Frontal cortex (tissue), 4 donors: Measurements from ENCODE around the gene CPED1. TPM values are rescaled to one million over a fixed set of nuclear protein-coding genes. Genes with fewer than 3 reads are reported as not detected.

Experiments
- DNase-seq, 2 donors: peaks; one replicate each; pipeline ENCODE4 v3.0.0; 2012; ENCODE audit warnings: low spot score in 2 of 2
- FAIRE-seq: peaks from 2 replicates; lab custom pipeline; 2012; peaks lifted over from hg19 to GRCh38; lab: Jason Lieb, UNC
- total RNA-seq: library from RNA; depleted of rRNA; stranded (reverse); fragments of >200 nt; gene quantifications from one replicate; pipeline ENCODE4 v1.2.3, GENCODE V29; 2014
- donor health status: control.
- donor health status: control.
- donor health status: control.

Gene CPED1
- total RNA-seq, 1 donor from 2014 or later = 3.3 TPM

DNA sequence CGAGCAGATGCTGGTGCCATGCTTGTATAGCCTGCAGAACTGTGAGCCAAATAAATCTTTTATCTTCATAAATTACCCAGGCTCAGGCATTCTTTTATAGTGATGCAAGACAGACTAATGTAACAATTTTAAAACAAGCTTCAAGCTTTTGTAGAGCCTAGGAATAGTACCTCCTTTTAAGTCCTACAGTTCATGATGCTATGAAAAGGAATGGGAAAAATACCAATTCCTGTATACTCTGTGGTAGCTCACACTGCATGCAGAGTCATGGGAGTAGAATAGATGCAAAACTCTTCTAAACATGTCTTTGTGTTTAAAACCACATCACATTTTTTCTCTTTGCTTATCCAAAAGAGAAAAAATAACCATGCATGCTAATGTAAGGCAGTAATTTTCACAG lies 273.7 kb downstream of the CPED1 start:
- DNase-seq = no peak
- no peak for FAIRE-seq

DNA sequence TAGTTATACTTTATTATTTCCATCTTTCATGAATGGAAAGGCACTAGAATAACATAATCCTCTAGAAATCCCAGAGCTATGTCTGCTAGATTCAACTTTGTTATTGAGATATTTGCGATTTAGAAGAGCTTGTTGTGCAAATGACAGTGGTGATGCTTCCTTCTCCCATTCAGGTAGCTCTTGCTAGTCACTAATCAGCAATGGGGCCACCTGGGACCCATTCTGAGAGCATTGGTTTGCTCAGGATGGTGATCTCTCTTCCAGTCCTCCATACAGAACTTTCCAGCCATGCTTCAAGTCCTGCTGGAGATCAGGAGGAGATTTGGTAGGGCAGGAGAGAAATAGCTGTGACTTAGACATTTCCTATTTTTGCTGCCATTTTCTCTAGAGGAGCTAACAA lies 274.5 kb downstream of the CPED1 start:
- DNase-seq (no peak), FAIRE-seq (no peak)

DNA sequence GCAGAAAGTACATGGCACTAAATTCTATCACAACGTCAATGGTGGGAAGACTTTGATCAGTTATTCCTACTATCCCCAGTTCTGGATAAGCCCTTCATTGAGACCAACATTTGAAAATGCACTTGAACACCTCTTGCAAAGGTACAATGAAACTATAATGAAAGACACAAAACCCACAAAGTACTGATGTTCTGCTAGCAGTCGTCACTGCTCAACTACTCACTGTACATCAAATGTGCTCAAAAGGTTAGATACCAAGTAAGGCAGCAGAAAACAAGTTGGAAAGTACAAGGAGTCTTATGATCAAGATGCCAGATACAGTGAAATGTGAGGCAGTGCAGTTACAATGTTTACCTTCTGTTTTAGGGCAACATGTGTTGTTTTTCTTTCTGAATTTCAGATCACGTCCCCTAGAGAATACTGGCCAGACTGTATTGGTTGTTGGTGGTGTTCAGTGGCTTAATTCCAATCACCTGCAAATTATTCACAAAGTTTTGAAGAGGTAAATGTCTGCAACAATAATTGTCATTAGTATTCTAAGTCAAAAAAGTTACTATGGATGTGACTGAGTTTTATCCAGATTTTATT lies 277.9 kb downstream of the CPED1 start:
- DNase-seq (no peak), FAIRE-seq (no peak)

DNA sequence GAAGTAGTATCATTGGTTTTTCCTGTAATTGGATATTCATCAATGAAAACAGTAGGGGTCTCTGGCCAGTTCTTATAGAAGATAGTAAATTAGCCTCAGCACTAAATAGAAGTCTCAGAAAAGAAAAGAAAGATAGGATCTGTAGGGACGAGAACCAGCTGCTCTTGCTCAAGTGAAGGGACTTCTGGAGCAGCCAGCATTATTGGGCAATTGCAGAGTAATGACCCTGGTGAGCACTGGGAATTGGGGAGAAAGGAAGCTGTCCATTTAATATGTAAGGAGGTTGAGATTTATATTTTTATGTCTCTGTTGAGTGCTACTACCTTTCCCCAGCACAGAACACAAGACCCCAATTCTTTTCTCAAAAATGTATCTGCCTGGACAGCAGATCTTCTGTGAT lies 279.1 kb downstream of the CPED1 start:
- FAIRE-seq (no peak), DNase-seq (no peak)

DNA sequence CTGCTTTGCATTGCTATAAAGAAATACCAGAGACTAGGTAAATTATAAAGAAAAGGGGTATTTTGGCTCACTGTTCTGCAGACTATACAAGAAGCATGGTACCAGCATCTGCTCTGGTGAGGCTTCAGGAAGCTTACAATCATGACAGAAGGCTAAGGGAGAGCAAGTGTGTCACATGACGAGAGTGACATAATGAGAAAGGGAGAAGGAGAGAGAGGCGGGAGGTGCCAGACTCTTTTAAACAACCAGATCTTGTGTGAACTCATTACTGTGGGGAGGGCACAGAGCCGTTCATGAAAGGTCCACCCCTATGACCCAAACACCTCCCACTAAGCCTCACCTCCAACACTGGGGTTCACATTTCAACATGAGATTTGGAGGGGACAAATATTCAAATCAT lies 281.3 kb downstream of the CPED1 start:
- DNase-seq = no peak
- no peak for FAIRE-seq

DNA sequence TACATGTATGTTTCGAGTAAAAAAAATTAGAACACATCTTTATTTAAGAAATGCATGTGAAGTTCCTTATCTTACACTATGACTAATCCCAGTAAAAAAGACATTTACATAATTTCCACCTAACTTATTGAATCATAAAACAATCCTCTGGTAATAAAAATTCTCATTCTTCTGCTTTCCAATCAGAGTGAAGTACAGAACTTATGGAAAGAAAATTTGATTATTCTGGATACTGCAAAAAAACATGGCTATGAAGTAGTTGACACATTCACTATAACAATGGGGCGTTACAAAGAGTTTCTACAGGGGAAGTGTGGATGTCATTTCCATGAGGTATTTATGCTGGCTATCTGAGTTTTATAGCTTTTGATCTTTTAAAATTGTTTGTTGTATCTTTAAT lies 282.6 kb downstream of the CPED1 start:
- FAIRE-seq (no peak), DNase-seq (no peak)

DNA sequence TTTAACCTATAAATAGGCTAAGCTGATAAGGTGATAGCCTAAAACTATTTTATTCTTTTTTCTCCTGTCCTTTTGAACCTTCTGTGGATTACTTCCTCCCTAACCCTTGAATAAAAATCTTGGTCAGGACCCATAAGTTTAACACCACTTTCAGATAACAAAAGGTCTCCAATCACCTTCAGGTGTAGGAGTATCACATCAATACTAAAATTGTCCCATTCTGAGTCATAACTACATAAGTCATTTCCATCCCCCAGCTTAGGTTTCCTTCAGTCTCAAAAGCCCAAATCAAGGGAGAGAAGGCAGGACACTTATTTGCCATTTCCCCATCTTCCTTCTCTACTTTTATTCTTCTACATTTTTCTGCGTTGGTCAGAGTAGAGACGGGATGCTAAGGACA lies 283.4 kb downstream of the CPED1 start:
- no peak for DNase-seq
- FAIRE-seq = no peak

DNA sequence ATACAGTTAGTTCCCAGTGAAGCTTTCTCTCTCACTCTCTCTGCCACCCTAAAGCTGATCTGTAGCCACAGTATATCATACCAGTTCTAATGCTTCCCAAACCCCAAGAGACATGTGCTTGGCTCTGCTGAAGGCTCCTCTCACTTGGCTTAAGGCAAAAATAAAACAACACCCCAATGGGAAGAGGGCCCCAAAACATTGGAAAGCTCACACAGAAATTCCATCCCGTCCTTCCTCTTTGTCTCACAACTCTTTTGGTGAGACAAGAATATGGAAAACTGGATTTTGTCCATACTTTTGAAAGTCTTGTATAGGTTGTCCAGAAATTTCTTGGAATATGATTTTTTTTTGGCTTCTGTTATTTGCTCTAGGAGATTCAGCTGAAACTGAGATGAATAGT lies 284.2 kb downstream of the CPED1 start:
- FAIRE-seq = no peak
- no peak for DNase-seq

DNA sequence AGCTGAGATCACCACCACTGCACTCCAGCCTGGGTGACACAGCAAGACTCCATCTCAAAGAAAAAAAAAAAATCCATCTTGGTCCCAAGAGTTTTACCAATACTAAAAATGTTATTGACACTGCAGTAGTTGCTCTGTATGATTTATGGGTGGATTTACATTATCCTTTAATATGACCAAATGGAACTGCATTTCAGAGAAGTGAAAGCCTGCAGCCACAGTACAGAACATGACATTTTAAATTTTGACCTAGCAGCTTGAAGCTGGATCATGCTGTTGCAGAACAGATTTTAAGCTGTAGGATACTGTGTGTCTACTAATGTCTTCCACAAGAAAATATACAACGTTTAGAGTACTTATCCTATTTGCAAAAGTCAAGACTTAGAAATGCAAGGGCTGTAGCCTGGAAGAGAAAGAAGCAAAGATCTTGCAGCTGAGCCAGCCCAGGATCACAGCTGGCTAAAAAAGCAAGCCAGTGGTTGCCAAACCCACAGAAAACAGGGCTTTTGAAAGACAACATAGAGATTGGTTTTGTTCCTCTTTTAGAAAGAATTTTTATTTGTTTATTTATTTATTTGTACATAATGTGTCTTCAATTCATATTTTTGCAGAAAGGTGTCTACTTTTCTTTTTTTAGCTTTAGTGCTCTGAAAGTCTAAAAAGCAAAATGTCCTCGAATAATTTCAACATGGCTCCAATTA lies 285.1 kb downstream of the CPED1 start:
- DNase-seq (no peak), FAIRE-seq (no peak)

DNA sequence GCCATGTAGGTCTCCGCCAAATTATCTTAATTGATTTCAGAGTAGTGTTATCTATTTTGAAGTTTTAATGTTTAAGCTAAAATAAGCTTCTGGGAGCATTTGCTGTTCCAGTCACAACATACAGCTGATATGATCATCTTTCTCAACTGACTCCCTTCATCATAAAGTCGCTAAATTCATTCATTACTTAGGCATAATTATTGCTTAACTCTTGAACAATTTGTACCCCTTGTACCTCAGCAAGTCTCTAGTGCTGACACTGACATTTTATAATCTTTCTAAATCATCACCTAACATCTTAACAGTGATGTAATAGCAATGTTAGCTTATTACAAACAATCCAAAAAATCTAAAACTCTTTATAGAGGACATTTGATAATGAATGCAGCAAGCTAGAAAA lies 286.0 kb downstream of the CPED1 start:
- FAIRE-seq (no peak), DNase-seq (no peak)

DNA sequence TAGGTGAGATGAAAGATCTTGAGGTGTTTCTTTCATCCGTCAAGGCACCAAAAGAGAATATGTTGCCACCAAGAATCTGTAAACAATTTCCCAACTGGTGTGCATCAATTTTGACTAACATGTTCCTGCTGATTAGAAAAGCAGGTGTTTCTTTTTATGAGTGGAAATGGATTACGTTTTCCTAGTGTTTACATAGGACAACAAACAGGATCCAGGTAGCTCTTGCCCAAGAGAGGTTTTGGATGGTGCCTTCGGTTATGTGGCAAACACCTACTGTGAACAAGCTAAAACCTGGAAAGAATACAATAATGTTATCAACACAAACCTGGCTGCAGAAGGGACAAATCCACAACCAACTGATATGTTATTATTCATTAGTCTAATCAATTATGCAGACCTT lies 286.7 kb downstream of the CPED1 start:
- FAIRE-seq (no peak), DNase-seq (no peak)

DNA sequence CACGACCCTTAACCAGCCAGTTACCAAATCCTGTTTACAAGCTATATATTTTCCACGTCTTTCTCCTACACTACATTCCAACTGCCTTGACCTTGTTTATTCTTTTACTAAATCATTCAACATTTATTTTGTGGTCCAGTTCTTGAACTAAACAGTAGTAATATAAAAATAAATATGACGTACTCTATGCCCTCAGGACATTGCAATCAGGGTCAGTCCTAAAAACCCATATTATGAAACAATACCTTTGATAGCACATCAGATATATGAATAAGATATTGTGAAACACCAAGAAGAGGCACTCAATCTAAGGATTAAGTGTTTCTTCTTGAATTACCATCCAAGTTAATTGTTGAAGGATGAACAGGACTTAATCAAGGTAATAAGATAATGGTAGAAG lies 287.8 kb downstream of the CPED1 start:
- DNase-seq = no peak
- FAIRE-seq = no peak

DNA sequence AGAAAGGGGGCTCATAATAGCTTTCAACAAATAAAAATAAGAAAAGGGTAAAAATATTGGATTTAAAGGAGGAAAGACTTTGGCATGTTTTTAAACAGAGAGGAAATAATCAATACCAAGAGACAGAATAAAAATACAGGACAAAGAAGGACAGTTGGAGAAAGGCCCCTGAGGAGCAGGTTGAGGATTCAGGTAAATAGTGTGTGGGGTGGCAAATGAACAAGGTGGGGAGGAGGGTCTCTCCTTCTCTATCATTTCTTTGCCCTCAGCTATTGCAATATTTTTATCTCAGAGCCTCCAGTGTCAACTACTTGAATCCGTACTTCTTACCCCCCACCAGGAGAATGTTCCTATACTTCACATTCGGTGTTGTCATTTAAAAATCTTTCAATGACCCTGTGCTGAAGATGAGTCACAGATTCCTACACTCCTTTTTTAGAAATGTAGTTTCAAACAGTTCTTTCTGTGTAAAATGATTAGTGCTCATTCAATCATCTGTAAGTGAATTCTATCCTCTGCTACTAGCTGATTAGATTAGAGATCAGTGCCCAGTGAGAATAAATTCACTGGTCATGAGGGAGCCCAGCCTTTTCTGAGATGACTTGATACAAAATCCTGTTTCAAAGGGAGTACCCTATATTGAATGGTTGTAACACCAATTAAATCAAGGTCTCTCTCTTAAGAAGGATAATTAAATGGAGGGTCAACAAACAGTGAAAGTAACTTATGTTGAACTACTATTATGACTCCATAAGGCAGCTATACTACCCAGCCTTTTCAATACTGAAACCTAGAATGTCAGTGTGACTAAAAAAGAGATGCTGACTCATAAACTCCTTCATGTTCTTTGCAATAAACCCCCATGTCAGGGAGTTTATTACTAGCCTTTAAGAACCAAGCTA lies 289.9 kb downstream of the CPED1 start:
- FAIRE-seq (no peak), DNase-seq (no peak)

DNA sequence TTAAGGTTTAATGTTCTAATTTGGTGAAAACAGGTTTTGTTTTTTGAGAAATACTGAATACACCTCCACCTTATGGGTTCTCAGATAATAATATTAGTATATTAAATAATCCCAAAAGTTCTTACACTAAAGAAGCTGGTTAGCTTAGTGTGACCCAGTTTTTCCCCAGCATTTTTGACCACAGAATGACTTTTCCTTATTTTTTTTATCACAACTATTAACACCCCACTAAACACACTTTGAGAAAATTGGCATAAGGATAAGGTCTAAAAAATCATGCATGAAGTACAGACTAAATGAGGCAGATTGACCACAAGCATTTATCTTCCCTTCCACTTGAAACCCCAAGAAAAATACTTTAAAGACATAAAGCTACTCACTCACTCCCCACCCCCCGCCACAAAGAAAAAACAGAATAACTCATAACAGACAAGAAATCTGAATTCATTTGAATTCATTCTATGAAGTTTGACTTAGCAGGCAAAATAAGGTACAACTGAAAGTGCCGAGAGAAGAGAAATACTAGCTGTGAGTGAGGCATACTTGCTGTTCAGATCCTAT lies 290.6 kb downstream of the CPED1 start:
- FAIRE-seq (no peak), DNase-seq (no peak)

DNA sequence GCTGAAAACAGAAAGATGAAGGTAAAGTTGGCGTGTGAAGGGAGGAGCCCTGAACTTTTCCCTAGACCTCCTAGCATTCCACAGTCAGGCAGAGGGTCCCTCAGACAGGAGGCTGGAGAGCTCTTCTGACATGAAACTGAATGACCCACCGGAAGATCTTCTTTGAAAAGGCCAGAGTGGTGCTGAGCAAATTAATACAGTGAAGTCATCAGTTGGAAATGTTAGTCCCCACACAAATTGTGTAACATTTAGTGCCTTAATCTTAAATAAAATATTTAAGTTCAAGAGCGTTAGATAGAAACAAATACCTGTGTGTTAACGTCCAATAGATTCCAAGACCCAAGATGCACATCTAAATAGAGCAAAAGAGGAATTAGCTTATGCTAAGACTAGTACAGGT lies 291.3 kb downstream of the CPED1 start:
- FAIRE-seq (no peak), DNase-seq (no peak)

DNA sequence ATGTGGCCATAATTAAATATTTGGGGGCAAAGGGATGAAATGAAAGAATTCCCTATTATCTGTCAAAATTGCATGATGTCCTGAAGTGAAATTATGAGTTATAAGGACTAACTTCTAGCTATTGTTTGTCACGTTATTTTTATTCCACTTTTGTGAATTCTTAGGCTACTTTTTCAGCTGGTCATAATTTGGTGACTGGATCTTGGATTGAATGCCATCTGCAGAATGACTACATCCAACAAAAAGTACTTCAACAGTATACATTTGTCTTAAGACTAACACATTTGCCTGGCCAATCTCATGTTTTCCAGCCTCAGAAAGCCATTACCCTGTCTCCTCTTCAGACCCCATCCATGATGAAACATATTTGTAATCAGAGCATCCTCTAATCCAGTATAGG lies 292.1 kb downstream of the CPED1 start:
- FAIRE-seq = no peak
- no peak for DNase-seq

DNA sequence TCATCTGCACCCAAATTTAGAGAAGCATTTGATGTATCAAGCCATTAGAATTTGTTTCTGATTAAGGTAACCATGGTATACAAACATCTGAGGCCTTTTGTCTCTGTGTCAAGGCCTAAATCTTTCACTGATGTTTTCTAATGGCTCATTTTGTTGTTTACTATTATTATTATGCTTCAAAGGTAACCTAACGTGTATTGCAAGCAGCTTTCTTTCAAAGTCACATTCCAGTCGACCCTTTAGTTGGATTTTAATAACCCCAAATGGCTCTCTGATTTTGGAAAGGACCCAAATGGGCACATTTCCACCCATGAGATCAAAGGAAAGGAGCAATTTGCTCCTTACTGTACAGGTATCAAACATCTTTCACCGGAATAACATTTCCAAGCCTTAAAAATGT lies 293.6 kb downstream of the CPED1 start:
- FAIRE-seq (no peak), DNase-seq (no peak)

DNA sequence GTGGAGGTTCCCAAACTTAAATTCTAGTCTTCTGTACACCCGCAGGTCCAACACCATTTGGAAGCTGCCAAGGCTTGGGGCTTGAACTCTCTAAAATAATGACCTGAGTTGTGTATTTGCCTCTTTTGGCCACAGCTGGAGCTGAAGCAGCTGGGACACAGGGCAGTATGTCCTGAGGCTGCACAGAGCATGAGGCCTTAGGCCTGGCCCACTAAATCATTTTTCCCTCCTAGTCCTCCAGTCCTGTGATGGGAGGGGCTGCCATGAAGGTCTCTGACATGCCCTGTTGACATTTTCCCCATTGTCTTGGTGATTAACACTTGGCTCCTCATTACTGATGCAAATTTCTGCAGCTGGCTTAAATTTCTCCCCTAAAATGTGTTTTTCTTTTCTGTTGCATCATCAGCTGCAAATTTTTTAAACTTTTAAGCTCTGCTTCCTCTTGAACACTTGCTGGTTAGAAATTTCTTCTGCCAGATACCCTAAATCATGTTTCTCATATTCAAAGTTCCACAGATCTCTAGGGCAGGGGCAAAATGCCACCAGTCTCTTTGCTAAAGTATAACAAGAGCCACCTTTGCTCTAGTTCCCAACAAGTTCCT lies 296.7 kb downstream of the CPED1 start:
- FAIRE-seq (no peak), DNase-seq (no peak)

DNA sequence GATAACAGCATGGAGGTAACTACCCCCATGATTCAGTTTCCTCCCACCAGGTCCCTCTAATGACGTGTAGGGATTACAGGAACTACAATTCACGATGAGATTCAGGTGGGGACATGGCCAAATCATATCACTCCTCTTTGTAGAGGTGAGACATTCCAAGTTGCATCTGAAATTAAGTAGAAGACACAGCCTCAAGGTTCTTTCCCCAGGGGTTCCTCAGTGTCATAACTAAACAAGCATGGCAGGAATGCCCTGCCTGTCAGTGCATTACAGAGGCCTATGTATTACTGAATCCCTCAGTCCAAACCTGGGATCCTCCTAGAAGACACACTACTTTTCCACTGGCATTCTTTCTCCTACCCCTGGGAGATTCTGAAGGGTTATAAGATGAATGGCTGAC lies 297.7 kb downstream of the CPED1 start:
- DNase-seq (no peak), FAIRE-seq (no peak)
